Stimulated activated CD4-positive, alpha-beta T cell treated with anti-CD3 and anti-CD28 coated beads, Interleukin-4, amount 100 ng/mL, for 4 hours (primary cell): ENCODE data around the gene HMG20A.
"Not testable (repeated sequence)": the region's sequence is repeated elsewhere in the genome, so short reads cannot be mapped to it uniquely, and the experiment has no call there.

Experiments
- DNase-seq, 2 experiments: peaks; one replicate each; pipeline ENCODE4 v3.0.0-alpha.2; 2020

HMG20A gene

DNA sequence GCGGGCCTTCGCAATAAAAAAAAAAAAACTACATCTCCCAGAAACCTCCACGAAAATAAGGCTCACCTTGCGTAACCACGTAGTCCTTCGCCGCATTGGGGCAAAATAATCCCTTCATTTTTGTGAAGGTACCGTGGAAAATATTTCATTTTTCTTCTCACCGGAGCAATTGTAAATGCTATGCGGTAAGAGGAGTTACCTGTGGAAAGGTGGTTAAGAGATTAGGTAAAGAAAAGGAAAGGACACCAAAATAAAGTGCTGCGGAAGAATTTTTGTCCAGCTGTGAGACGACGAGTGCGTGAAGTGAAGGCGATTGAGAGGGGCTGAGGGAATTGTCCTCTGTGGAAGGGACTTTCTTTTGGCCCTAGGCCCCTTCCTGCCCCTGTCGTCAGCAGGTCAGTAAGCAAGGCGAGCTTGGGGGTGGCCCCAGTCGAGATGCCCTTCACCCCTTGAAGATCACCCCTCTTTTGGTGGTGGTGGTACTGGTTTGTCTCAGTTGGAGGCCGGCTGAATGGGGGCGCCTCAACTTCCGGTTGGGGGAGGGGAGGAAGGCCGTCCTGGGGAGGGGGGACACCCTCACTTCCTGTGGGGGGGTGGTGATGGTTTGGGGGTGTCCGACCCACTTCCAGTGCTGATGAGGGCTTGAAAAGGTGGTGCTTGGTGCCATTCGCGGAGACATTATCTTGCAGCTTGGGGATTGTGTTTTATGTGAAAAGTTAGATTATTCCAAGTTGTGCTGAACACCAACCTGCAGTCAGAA, at the start of gene HMG20A:
Gene HMG20A, plus strand, starts transcription at position 279 of the 760 bp plus-strand sequence. CDS start 37,520 bp downstream, outside the sequence.
- DNase-seq = peak; percentile 38 to 48

DNA sequence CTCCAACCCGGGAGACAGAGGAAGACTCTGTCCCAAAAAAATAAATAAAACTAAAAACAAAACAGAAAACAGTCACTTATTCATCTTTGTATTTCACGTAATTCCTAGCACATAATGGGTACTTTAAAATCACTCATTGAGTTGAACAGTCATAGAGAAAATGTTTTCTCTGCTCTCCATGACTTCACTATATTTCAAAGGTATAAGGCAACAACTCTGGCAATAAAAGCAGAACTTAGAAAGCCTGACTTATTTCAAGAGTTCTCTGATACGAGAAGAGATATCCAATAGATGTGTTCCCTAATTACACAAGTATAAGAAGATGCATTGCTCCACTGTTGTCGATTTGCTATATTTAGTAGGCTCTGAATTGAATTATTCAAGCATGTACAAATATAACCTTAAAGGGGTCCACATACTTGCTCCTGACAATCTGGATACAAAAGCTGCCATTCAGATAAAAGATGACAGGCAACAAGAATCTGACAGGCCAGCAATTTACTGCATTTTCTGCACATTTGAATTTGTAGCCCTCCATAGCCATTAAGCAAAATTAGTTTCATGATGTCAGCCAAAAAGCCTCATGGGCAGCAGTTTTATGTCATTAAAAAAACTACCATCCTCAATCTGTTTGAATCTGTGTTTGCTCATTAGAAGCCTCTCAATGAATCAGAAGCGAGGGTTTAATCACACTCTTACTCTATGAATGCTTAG, 48.7 kb upstream of the HMG20A start:
- no peak for DNase-seq

GRCh38 chr15:77373441-77373840, 47.2 kb upstream of the HMG20A start:
- no peak for DNase-seq

- DNase-seq = no peak
These were observed 45.6 kb upstream of the HMG20A start for GRCh38 chr15:77375133-77375532.

DNA sequence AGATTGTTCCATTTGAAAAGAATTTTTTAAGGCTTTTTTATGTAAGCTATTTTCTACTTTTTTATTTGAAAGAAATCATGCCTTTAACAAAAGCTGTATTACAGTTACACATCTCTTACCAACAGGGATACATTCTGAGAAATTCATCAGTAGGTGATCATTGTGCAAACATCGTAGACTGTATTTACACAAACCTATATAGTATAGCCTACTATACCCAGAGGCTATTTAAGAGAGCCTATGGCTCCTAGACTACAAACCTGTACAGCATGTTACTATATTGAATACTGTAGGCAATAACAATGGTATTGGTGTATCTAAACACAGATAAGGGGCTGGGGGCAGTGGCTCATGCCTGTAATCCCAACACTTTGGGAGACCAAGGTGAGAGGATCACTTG, 43.9 kb upstream of the HMG20A start:
- no peak for DNase-seq

- no peak for DNase-seq
These were observed 40.7 kb upstream of the HMG20A start for GRCh38 chr15:77380033-77380432.

DNA sequence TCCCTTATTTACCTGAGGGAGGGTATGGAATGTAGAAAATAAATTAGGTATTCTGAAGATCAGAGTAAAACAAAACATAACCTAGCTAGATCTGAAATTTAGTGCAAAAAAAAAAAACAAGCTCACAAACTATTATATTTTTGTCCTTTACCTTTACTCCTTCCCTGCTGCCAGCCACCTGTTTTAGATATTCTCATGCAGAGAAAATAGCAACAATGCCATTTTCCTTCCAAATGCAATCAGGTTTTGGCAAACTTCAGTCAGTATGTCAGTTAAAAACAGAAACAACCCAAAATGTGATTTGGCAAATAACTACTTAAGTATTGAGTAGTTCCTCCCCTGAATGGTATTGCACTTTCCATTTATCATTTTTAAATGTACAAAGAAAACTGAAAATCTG, 36.6 kb upstream of the HMG20A start:
- DNase-seq = no peak

- no peak for DNase-seq
These were observed 35.9 kb upstream of the HMG20A start for GRCh38 chr15:77384589-77385359.

- no peak for DNase-seq
These were observed 34.1 kb upstream of the HMG20A start for GRCh38 chr15:77386626-77387025.

DNA sequence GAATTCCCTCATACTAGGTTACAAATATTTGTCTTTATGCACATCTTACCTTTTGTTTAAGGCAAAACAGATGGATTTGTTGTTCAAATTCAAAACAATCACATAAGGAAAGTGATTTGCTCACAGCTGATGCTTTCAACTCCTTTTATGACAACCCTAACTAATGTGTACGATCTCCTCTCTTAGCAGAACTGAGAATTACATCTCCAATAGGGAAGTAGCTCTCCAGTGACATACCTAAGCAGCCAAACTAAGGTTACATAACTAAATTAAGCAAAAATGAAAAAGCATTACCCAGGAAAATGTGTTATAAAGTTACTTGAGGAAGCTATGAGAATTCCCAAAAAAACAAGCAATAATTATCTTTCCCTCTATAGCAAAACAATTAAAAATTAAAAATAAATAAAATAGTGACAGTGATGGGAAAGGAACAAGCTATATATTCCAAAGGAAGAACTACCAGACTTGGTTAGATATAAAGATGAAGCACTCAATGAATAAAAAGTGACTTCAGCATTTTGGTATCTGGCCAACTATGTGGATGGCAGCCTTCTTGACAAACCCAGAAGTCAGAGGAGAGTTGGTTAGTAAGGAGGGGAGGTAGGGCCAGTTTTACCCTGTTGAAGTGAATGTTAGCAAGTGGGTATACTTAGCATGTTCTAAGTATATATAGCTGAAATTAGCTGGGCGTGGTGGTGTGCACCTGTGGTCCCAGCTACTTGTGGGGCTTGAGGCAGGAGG, 33.2 kb upstream of the HMG20A start:
- DNase-seq = no peak

DNA sequence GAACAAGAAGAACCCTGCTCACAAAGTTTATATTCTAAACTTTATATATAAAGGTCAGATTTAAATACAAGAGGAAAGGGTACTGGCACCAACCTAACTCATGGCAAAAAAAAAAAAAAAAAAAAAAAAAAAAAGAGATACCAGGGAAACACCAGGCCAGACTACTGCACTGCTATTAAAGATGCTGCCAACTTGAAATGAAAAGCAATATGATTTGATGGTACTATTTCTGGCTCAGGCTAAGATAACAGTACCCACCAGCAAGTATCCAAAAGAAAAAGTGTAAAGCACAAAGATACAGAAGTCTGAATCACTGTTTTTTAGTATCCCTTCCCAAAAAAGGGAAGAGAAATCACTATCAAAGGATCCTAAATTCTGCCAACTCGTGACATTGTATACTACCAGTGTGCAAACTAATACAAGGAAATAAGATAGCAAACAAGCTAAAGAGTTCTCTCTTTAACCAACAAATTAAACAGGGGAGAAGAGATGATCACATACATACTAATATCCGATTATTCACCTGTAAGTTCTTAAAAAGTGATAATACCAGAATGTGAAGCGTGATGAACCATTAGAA, 29.2 kb upstream of the HMG20A start:
- no peak for DNase-seq

DNA sequence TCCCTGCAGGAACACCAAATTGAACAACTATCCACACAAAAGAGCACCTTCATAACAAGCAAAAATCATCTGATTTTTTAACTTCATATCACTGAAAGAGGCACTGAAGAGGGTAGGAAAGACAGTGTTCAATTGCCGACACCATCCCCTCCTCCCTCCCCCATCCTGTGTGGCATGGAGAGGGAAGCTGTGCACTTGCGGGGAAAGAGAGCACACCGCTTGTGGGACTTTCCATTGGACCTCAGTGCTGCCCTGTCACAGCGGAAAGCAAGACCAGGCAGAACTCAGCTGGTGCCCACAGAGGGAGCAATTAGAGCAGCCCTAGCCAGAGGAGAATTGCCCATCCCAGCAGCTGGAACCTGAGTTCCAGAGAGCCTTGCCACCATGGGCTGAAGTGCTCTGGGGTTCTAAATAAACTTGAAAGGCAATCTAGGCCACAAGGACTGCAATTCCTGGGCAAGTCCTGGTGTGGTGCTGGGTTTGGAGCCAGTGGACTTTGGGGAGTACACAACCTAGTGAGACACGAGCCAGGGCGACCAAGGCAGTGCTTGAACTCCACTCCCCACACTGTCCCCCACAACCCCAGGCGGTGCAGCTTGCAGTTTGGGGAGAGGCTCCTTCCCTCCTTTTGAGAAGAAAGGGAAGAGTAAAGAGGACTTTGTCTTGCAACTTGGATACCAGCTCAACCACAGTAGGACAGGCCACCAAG, 27.8 kb upstream of the HMG20A start:
- no peak for DNase-seq

- no peak for DNase-seq
These were observed 27.2 kb upstream of the HMG20A start for GRCh38 chr15:77393471-77393840.

DNA sequence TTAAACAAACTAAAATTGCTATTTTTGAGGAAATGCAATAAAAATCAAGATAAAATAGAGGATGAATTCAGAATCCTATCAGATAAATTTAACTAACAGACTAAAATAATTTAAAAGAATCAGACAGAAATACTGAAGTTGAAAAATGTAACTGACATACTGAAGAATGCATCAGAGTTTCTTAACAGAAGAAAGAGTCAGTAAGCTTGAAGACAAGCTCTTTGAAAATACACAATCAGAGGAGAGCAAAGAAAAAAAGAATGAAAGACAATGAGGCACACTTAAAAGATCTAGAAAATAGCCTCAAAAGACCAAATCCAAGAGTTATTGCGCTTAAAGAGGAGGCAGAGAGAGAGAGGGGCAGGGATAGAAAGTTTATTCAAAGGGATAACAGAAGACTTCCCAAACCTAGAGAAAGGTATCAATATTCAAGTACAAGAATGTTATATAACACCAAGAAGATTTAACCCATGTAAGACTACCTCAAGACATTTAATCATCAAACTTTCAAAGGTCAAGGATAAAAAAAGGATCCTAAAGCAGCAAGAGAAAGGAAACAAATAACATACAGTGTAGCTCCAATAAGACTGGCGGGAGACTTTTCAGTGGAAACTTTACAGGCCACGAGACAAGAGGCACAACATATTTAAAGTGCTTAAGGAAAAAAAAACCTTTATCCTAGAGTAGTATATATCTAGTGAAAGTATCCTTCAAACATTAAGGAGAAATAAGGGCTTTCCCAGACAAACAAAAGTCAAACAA, 25.5 kb upstream of the HMG20A start:
- DNase-seq = no peak

DNA sequence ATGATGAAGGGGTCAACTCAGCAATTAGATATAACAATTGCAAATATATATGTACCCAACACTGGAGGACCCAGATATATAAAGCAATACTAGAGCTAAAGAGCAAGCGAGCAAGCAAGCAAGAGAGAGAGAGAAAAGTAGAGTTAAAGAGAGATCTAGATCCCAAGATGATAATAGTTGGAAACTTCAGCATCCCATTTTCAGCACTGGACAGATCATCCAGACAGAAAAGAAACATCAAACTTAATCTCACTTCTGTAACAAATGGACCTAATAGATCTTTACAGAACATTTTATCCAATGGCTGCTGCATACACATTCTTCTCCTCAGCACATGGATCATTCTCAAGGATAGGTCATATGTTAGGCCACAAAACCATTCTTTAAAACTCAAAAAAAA, 24.0 kb upstream of the HMG20A start:
- no peak for DNase-seq

GRCh38 chr15:77398927-77399326, 21.8 kb upstream of the HMG20A start:
- no peak for DNase-seq

- no peak for DNase-seq
These were observed 20.4 kb upstream of the HMG20A start for GRCh38 chr15:77400258-77400657.

DNA sequence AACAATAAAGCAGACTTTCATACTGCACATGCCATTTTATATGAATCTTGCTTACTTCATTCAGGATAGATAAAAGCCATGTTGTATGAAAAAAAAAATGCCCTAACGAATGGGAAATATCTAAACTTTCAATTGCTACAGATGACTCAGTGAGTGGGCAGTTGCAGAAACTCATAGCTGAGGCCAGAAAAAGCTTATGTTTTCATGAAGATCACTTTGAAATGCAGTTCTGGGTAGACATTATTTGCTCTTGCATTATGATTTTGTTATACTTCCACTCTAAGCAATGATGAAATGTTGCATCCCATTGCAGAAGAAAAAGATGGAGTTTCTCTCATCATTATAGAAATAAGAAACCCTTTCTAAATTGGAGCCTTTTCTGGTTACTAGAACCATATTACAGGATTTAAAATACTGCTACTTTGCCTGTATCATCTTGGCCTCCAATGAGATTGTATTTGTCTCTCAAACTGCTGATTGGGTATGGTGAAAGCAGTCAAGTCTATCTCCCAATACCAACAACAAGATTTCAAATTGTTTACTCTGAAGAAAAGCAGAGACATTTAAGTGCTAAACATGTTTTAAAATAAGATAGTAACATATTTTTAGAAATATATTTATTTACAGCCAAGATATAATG, 17.8 kb upstream of the HMG20A start:
- no peak for DNase-seq

DNA sequence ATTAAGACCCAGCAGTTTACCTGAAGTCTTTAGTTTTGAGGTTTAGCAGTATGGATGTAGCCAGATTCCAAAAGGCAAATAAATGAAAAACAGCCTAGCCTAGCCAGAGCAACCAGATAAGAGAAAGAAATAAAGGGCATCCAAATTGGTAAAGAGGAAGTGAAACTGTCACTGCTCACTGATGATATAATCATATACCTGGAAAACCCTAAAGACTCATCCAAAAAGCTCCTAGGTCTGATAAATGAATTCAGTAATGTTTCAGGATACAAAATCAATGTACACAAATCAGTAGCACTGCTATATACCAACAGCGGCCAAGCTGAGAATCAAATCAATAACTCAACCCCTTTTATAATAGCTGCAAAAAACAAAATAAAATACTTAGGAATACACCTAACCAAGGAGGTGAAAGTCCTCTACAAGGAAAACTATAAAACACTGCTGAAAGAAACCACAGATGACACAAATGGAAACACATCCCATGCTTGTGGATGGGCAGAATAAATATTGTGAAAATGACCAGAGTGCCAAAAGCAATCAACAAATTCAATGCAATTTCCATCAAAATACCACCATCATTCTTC, 14.4 kb upstream of the HMG20A start:
- DNase-seq = not testable (repeated sequence)

GRCh38 chr15:77406846-77407245, 13.8 kb upstream of the HMG20A start:
- DNase-seq = no peak
